Parathyroid adenoma (tissue), 2 donors: Measurements from ENCODE around the gene FTL.

Experiments used
- H2AFZ ChIP-seq: fragments of 300-600 bp; sonication (generic); one replicate; pipeline ENCODE4 v1.7.0; 2017; ENCODE audit warnings: antibody characterized with exemption, mild to moderate bottlenecking
- H3K27ac ChIP-seq: fragments of 300-600 bp; sonication (generic); one replicate; pipeline ENCODE4 v1.7.0; 2017
- H3K27me3 ChIP-seq: fragments of 300-600 bp; sonication (generic); one replicate; pipeline ENCODE4 v1.7.0; 2017; ENCODE audit warnings: low read length; ENCODE audit not compliant: control insufficient read depth, insufficient read depth
- H3K36me3 ChIP-seq: fragments of 300-600 bp; sonication (generic); one replicate; pipeline ENCODE4 v1.7.0; 2017; ENCODE audit warnings: low read length; ENCODE audit not compliant: control insufficient read depth, insufficient read depth
- H3K4me1 ChIP-seq: fragments of 300-600 bp; sonication (generic); one replicate; pipeline ENCODE4 v1.7.0; 2017; ENCODE audit warnings: control low read depth
- H3K4me2 ChIP-seq: fragments of 300-600 bp; sonication (generic); one replicate; pipeline ENCODE4 v1.7.0; 2017; ENCODE audit warnings: low read length
- H3K4me3 ChIP-seq: fragments of 300-600 bp; sonication (generic); one replicate; pipeline ENCODE4 v1.7.0; 2017; ENCODE audit warnings: low read depth, low read length
- H3K79me2 ChIP-seq: fragments of 300-600 bp; sonication (generic); one replicate; pipeline ENCODE4 v1.7.0; 2017; ENCODE audit warnings: control low read depth
- H3K9ac ChIP-seq: fragments of 300-600 bp; sonication (generic); one replicate; pipeline ENCODE4 v1.7.0; 2017; ENCODE audit warnings: mild to moderate bottlenecking
- H3K9me3 ChIP-seq: fragments of 300-600 bp; sonication (generic); one replicate; pipeline ENCODE4 v1.7.0; 2017; ENCODE audit warnings: low read length; ENCODE audit not compliant: control insufficient read depth
- CTCF ChIP-seq: fragments of 300-600 bp; sonication (generic); IDR thresholded peaks from one replicate; pipeline ENCODE4 v1.7.0; 2017; ENCODE audit warnings: antibody characterized with exemption, mild to moderate bottlenecking
- donor health status: primary hyperparathyroidism.

Gene FTL

DNA sequence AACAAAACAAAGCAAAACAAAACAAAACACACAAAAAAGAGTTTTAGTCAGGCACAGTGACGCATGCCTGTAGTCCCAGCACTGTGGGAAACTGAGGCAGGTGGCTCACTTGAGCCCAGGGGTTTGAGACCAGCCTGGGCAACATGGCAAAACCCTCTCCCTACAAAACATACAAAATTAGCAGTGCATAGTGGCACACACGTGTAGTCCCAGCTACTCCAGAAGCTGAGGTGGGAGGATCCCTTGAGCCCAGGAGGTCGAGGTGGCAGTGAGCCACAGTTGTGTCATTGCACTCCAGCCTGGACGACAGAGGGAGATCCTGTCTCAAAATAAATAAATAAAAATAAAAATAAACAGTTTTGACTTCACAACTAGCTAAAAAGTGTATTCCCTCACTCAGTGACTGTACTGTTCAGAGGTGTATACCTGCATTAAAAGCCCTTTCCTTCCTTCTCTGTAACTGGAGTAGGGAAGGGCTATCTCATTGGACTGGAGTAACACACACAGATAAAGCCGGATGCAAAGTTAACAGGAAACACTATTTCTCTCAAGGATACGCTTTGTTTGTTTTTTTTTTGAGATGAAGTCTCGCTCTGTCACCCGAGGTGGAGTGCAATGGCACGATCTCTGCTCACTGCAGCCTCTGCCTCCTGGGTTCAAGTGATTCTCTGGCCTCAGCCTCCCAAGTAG is 14.1 kb upstream of the FTL start:
- no peak for TF ChIP-seq CTCF
- Histone ChIP-seq H2AFZ (no peak overlapping the region), H3K27ac (no peak overlapping the region), H3K4me1 (peaks cover 4% of the 10 kb centered on the region), H3K36me3 (no peaks in the 10 kb centered on the region), H3K79me2 (no peaks in the 10 kb centered on the region), H3K4me3 (no peak overlapping the region), H3K4me2 (no peak overlapping the region), H3K9ac (no peak overlapping the region), H3K9me3 (no peaks in the 10 kb centered on the region), H3K27me3 (no peaks in the 10 kb centered on the region)

- Histone ChIP-seq H3K4me3 (no peak overlapping the region), H3K9ac (no peak overlapping the region), H3K9me3 (no peaks in the 10 kb centered on the region), H3K27ac (no peak overlapping the region), H3K36me3 (no peaks in the 10 kb centered on the region), H3K79me2 (no peaks in the 10 kb centered on the region), H3K4me1 (peaks cover 4% of the 10 kb centered on the region), H3K4me2 (no peak overlapping the region), H2AFZ (no peak overlapping the region), H3K27me3 (no peaks in the 10 kb centered on the region)
- no peak for TF ChIP-seq CTCF
These were observed 12.0 kb upstream of the FTL start for GRCh38 chr19:48953141-48953540.

GRCh38 chr19:48953990-48954594 is 11.0 kb upstream of the FTL start:
- no peaks in the 10 kb centered on the region for H3K36me3 ChIP-seq
- no peaks in the 10 kb centered on the region for H3K9me3 ChIP-seq
- H3K4me1 ChIP-seq, result peaks cover 4% of the 10 kb centered on the region
- H3K9ac ChIP-seq, result no peak overlapping the region
- no peaks in the 10 kb centered on the region for H3K27me3 ChIP-seq
- peak overlapping the region; percentile 97 for H2AFZ ChIP-seq
- TF ChIP-seq CTCF, result no peak
- H3K27ac ChIP-seq, result peak overlapping the region; percentile 51
- peak overlapping the region; percentile 95 for H3K4me2 ChIP-seq
- no peaks in the 10 kb centered on the region for H3K79me2 ChIP-seq
- peak overlapping the region; percentile 91 for H3K4me3 ChIP-seq

GRCh38 chr19:48954595-48955307 is 10.4 kb upstream of the FTL start, which contains the start of gene BAX:
BAX (plus strand) TSS chr19:48954875; CDS start chr19:48954929, 54 bp downstream.
- H3K79me2 ChIP-seq, result no peaks in the 10 kb centered on the region
- peak within 1 kb of the TSS; percentile 32 for H3K9ac ChIP-seq
- peak within 1 kb of the TSS; percentile 97 for H2AFZ ChIP-seq
- H3K36me3 ChIP-seq, result no peaks in the 10 kb centered on the region
- H3K27me3 ChIP-seq, result no peaks in the 10 kb centered on the region
- H3K4me3 ChIP-seq, result peak within 1 kb of the TSS; percentile 91
- peaks cover 4% of the 10 kb centered on the region for H3K4me1 ChIP-seq
- peak within 1 kb of the TSS; percentile 95 for H3K4me2 ChIP-seq
- no peak for TF ChIP-seq CTCF
- peak within 1 kb of the TSS; percentile 51 for H3K27ac ChIP-seq
- H3K9me3 ChIP-seq, result no peaks in the 10 kb centered on the region
